Upper lobe of right lung (tissue), 1 donor: ENCODE results near the gene ADCY1. TPM values are rescaled to one million over a fixed set of nuclear protein-coding genes. Genes with fewer than 3 reads are reported as not detected.

Experiments used
- ATAC-seq: fragments of 200-7000 bp; cut with Tn5 transposase; one replicate; pipeline ENCODE4 v1.9.1; 2020; ENCODE audit warnings: mild to moderate bottlenecking, moderate library complexity
- DNase-seq: peaks from one replicate; pipeline ENCODE4 v3.0.0-alpha.2; 2020
- H3K27ac ChIP-seq: fragments of 200-600 bp; one replicate; pipeline ENCODE4 v1.8.0; 2022
- H3K27me3 ChIP-seq: fragments of 200-600 bp; one replicate; pipeline ENCODE4 v1.8.0; 2022; ENCODE audit warnings: mild to moderate bottlenecking
- H3K36me3 ChIP-seq: fragments of 200-600 bp; one replicate; pipeline ENCODE4 v1.8.0; 2022
- H3K4me1 ChIP-seq: fragments of 200-600 bp; one replicate; pipeline ENCODE4 v1.8.0; 2022
- H3K4me3 ChIP-seq: fragments of 200-600 bp; one replicate; pipeline ENCODE4 v1.8.0; 2022; ENCODE audit warnings: mild to moderate bottlenecking
- H3K9me3 ChIP-seq: fragments of 200-600 bp; one replicate; pipeline ENCODE4 v1.8.0; 2022
- intact Hi-C: fragments of 100-400 bp; cut with DNase I; formaldehyde crosslinking; loops from one replicate; pipeline ENCODE4 v1.11.0; 2022
- total RNA-seq: library from RNA; stranded (reverse); fragmentation: NEBNext Ultra II Directional; extraction: Animal tissue kit (Norgen Biotek cat#: 25700); gene quantifications from one replicate; pipeline ENCODE4 v1.2.1, GENCODE V29; 2021
- TF ChIP-seq, protein P1 (sequence below): fragments of 200-600 bp; IDR thresholded peaks from one replicate; pipeline ENCODE4 v1.8.0; 2022; ENCODE audit warnings: antibody characterized with exemption
- donor health status: DM: no; HTN: yes; CAD: no; lungs with severe emphysema.

ADCY1 gene
- total RNA-seq, 1 donor from 2014 or later = 3.9 TPM

DNA sequence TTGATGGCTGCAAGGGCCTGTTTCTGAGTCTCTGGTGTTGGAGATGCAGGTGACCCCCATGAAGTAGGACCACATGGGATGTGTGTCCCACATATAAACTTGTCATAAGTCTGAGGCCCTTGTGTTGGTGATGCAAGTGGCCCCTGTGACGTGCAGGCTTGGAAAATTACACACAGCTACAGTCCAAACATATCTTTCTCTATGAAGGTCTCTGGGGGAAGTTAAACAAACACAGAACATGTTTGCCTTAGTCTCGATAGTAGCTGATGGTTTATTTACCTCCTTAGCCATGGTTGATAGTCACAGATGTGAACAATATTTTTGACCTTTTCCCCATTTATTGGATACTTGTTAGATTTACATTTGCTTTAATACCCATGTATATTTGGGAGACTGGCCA lies 64.7 kb downstream of the ADCY1 start:
- Histone ChIP-seq H3K4me1 (no peaks in the 10 kb centered on the region), H3K9me3 (no peaks in the 10 kb centered on the region), H3K27ac (no peak overlapping the region), H3K27me3 (no peaks in the 10 kb centered on the region), H3K4me3 (no peak overlapping the region), H3K36me3 (no peaks in the 10 kb centered on the region)
- DNase-seq (no peak), ATAC-seq (no peak)
- intact Hi-C loops = no loop called here
- TF ChIP-seq, protein P1, sequence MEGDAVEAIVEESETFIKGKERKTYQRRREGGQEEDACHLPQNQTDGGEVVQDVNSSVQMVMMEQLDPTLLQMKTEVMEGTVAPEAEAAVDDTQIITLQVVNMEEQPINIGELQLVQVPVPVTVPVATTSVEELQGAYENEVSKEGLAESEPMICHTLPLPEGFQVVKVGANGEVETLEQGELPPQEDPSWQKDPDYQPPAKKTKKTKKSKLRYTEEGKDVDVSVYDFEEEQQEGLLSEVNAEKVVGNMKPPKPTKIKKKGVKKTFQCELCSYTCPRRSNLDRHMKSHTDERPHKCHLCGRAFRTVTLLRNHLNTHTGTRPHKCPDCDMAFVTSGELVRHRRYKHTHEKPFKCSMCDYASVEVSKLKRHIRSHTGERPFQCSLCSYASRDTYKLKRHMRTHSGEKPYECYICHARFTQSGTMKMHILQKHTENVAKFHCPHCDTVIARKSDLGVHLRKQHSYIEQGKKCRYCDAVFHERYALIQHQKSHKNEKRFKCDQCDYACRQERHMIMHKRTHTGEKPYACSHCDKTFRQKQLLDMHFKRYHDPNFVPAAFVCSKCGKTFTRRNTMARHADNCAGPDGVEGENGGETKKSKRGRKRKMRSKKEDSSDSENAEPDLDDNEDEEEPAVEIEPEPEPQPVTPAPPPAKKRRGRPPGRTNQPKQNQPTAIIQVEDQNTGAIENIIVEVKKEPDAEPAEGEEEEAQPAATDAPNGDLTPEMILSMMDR = no peak

DNA sequence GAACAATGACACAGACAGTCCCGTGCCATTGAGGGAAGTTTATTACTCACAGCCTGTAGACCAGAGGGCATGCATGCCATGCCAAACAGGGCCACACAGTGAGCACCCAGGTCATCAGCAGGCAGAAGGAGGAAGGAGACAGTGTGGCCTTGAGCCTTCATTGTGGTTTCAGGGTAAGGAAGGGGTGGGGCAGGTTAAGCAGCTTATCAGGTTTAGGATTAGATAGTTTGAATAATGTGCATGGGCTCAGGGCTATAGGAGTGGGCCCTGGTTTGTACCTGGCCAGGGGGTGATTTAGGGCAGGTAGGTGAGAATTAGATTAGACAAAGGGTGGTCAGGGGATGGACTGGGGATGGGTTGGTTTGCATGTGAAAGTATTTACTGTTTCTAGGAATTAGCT lies 67.9 kb downstream of the ADCY1 start:
- no peaks in the 10 kb centered on the region for H3K9me3 ChIP-seq
- H3K4me3 ChIP-seq = no peak overlapping the region
- H3K27me3 ChIP-seq = no peaks in the 10 kb centered on the region
- TF ChIP-seq, protein P1 = no peak
- intact Hi-C loops = no loop called here
- no peaks in the 10 kb centered on the region for H3K36me3 ChIP-seq
- peak; percentile 14 for ATAC-seq
- no peaks in the 10 kb centered on the region for H3K4me1 ChIP-seq
- DNase-seq = no peak
- H3K27ac ChIP-seq = no peak overlapping the region

DNA sequence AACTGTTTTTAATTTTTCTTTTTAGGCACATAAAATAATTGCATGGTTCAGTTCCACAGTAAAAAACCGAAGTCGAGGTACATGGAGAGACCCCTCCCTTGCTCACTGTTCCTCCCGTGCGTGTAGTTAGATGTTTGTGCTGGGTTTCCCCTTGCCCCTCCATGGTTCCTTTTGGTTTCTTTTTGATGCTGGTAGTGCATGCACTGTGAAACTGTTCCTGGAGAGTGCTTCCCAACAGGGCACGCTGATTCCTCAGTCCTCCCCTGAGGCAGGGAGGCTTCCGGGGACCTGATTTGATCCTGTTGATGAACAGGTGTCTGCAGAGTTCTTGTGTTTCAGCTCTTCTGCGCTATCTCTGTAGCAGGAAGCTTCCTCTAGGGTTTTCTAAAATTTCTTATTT lies 69.5 kb downstream of the ADCY1 start:
- ATAC-seq = no peak
- intact Hi-C loops = no loop called here

DNA sequence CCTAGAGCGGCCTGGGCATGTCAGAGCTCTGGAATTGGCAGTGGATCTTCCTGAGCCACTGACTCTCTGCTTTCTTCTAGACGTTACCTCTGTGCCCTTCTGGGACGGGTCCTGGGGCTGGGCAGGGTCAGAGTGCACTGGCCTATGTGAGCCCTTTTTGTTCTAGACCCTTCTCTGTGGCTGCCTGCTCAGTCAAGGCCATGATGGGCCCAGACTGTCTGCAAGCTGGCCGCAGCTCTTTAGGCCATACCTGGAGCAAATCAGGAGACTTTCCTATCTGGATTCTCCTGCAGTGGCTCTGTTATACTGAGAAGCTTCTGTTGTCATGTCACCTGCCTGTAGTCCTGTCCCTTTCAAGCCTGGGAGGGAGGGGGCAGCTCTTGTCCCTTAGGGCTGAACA lies 70.1 kb downstream of the ADCY1 start:
- H3K9me3 ChIP-seq = no peaks in the 10 kb centered on the region
- H3K36me3 ChIP-seq = no peaks in the 10 kb centered on the region
- ATAC-seq (no peak), DNase-seq (no peak)
- H3K27ac ChIP-seq = no peak overlapping the region
- H3K27me3 ChIP-seq = no peaks in the 10 kb centered on the region
- no peaks in the 10 kb centered on the region for H3K4me1 ChIP-seq
- intact Hi-C loops = no loop called here
- TF ChIP-seq, protein P1 = no peak
- H3K4me3 ChIP-seq = no peak overlapping the region

More for the DNA sequence above, 69.5 kb downstream of the ADCY1 start:
- TF ChIP-seq, protein P1 = no peak
- no peaks in the 10 kb centered on the region for H3K4me1 ChIP-seq
- no peaks in the 10 kb centered on the region for H3K27me3 ChIP-seq
- H3K4me3 ChIP-seq = no peak overlapping the region
- no peak for DNase-seq
- H3K36me3 ChIP-seq = no peaks in the 10 kb centered on the region
- no peak overlapping the region for H3K27ac ChIP-seq
- no peaks in the 10 kb centered on the region for H3K9me3 ChIP-seq

DNA sequence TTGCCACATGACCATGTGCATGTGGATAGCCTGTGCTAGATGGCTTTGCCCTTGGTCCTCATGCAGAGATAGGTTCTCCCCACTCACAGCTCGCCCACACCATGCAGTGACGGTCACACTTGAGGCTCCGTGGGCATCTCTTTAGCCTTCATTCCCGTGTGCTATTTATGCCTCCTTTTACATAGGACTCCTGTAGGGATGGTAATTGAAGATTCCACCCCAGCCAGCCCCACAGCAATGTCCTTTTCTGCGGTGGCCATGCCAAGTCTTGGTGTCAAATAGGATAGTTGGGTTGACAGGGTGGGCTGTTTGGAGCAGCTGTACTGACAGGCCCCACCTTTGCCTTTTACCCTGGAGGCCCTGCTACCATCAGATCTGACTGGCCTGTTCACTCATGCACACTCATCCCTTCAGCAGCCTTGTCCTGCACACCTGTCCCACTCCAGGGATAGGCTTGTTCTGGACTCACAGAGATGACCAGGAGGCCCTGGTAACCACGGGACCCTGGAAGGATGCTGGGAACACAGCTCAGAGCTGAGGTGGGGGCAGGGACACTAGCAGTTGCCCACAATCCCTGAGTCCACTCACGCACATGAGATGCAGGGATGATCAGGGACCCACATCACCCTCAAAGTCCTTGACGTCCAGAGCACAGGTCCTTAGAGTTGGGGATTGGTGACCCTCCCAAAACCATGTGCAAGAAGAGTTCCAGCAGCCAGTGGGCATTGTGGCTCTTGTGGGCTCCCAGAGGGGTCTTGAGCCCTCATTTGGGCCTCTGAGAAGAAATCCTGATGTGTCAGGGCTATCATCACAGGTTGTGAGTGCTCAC lies 71.2 kb downstream of the ADCY1 start:
- H3K4me1 ChIP-seq = no peaks in the 10 kb centered on the region
- H3K36me3 ChIP-seq = no peaks in the 10 kb centered on the region
- no peak overlapping the region for H3K27ac ChIP-seq
- H3K9me3 ChIP-seq = no peaks in the 10 kb centered on the region
- no peak overlapping the region for H3K4me3 ChIP-seq
- ATAC-seq (no peak), DNase-seq (no peak)
- TF ChIP-seq, protein P1 = no peak
- intact Hi-C loops = no loop called here
- no peaks in the 10 kb centered on the region for H3K27me3 ChIP-seq
